GM21825 (cell line): ENCODE measurements around the gene PTK7.

Source experiments
- ATAC-seq: cut with Tn5 transposase; IDR thresholded peaks from one replicate; pipeline ENCODE4 v1.9.1; 2021; ENCODE audit warnings: mild to moderate bottlenecking, moderate library complexity; ENCODE audit not compliant: unreplicated experiment

Gene PTK7

GRCh38 chr6:43175676-43176422 is 99.7 kb downstream of the PTK7 start:
- ATAC-seq = no peak

GRCh38 chr6:43176423-43176786 is 100.3 kb downstream of the PTK7 start:
- no peak for ATAC-seq

- ATAC-seq = no peak
Observed at GRCh38 chr6:43178150-43178549, 102.0 kb downstream of the PTK7 start.

GRCh38 chr6:43178951-43179830 is 103.1 kb downstream of the PTK7 start:
- no peak for ATAC-seq

GRCh38 chr6:43180058-43180457 is 103.9 kb downstream of the PTK7 start:
- no peak for ATAC-seq

GRCh38 chr6:43180985-43181384 is 104.9 kb downstream of the PTK7 start:
- ATAC-seq = no peak

GRCh38 chr6:43181621-43181941 is 105.5 kb downstream of the PTK7 start:
- no peak for ATAC-seq

- ATAC-seq = peak; percentile 84
Observed at GRCh38 chr6:43181942-43182860, 106.1 kb downstream of the PTK7 start, which contains the start of gene CUL9. TSS of gene CUL9 (plus strand) at chr6:43182196. CDS start at chr6:43184311, 2,115 bp downstream.

- no peak for ATAC-seq
Observed at GRCh38 chr6:43183441-43183840, 107.3 kb downstream of the PTK7 start.

GRCh38 chr6:43184268-43184985 is 108.3 kb downstream of the PTK7 start:
- no peak for ATAC-seq

- ATAC-seq = no peak
Observed at GRCh38 chr6:43185391-43185985, 109.4 kb downstream of the PTK7 start.

- no peak for ATAC-seq
Observed at GRCh38 chr6:43186019-43186418, 109.9 kb downstream of the PTK7 start.

- ATAC-seq = no peak
Observed at GRCh38 chr6:43186706-43187105, 110.6 kb downstream of the PTK7 start.

- no peak for ATAC-seq
Observed at GRCh38 chr6:43187821-43188220, 111.7 kb downstream of the PTK7 start.

- ATAC-seq = no peak
Observed at GRCh38 chr6:43188426-43188825, 112.3 kb downstream of the PTK7 start.

- ATAC-seq = no peak
Observed at GRCh38 chr6:43189776-43190304, 113.7 kb downstream of the PTK7 start.

GRCh38 chr6:43192911-43193310 is 116.8 kb downstream of the PTK7 start:
- no peak for ATAC-seq

GRCh38 chr6:43193929-43194328 is 117.8 kb downstream of the PTK7 start:
- no peak for ATAC-seq

GRCh38 chr6:43196337-43196736 is 120.2 kb downstream of the PTK7 start:
- no peak for ATAC-seq

- no peak for ATAC-seq
Observed at GRCh38 chr6:43199912-43200311, 123.8 kb downstream of the PTK7 start.
